Heart right ventricle (tissue), 16 donors: Measurements from ENCODE around the gene TBATA. TPM values are rescaled to one million over a fixed set of nuclear protein-coding genes. Genes with fewer than 3 reads are reported as not detected.

Experiments used
- ATAC-seq, 8 donors: fragments of 200-7000 bp; cut with Tn5 transposase; one replicate each; pipeline ENCODE4 v1.9.1; 2020; ENCODE audit warnings: mild to moderate bottlenecking in 8 of 8, moderate library complexity in 8 of 8, moderate number of reproducible peaks in 1 of 8
- DNase-seq, 2 donors: peaks; one replicate each; pipeline ENCODE4 v3.0.0-alpha.2; 2020
- H3K27ac ChIP-seq, 10 donors: fragments of 200-600 bp; sonication (generic) in 2 of 10; one replicate each; pipeline versions ENCODE4 v1.5.0 to v1.8.0; 2020 to 2022; ENCODE audit warnings: mild to moderate bottlenecking in 3 of 10
- H3K27me3 ChIP-seq, 7 donors: fragments of 200-600 bp; one replicate each; pipeline ENCODE4 v1.8.0; 2021 to 2022; ENCODE audit warnings: mild to moderate bottlenecking in 2 of 7
- H3K36me3 ChIP-seq, 9 donors: fragments of 200-600 bp; sonication (generic) in 1 of 9; one replicate each; pipeline versions ENCODE4 v1.5.0 to v1.8.0; 2020 to 2022; ENCODE audit warnings: mild to moderate bottlenecking in 2 of 9
- H3K4me1 ChIP-seq, 9 donors: fragments of 200-600 bp; sonication (generic) in 1 of 9; one replicate each; pipeline versions ENCODE4 v1.5.0 to v1.8.0; 2020 to 2022; ENCODE audit warnings: mild to moderate bottlenecking in 4 of 9
- H3K4me3 ChIP-seq, 10 donors: fragments of 200-600 bp; sonication (generic) in 2 of 10; one replicate each; pipeline versions ENCODE4 v1.5.0 to v1.8.0; 2020 to 2022; ENCODE audit warnings: mild to moderate bottlenecking in 7 of 10, moderate library complexity in 2 of 10
- H3K9me3 ChIP-seq, 11 donors: fragments of 200-600 bp in 10 of 11; sonication (generic) in 2 of 11; one replicate each; pipeline versions ENCODE4 v1.5.0 to v1.8.0; 2013 to 2022; ENCODE audit warnings: mild to moderate bottlenecking in 2 of 11, control low read depth in 1 of 11, moderate library complexity in 1 of 11
- WGBS, 2 donors: extraction: QIAGEN DNeasy Blood & Tissue Kit; methylation state at CpG; one replicate each; pipeline ENCODE4 v1.1.7; 2013; ENCODE audit warnings: inconsistent platforms in 1 of 2; 5-methylcytosine and 5-hydroxymethylcytosine counted together
- intact Hi-C, 10 donors: fragments of 100-400 bp; cut with DNase I; formaldehyde crosslinking; loops; one replicate each; pipeline versions ENCODE4 v1.11.1 to v1.14.2; 2022
- polyA plus RNA-seq, 2 donors: library from polyadenylated mRNA; stranded (reverse); fragments of 200-250 nt; gene quantifications; one replicate each; pipeline ENCODE4 v1.2.3, GENCODE V29; 2013
- total RNA-seq, 10 donors: library from RNA; stranded (reverse); fragmentation: NEBNext Ultra II Directional in 3 of 10; extraction: Animal tissue kit (Norgen Biotek cat#: 25700) in 3 of 10; gene quantifications; one replicate each; pipeline versions ENCODE4 v1.2.1 to v1.2.4, GENCODE V29; 2021 to 2023
- TF ChIP-seq, protein P1 (sequence below), 9 donors: fragments of 200-600 bp; sonication (generic) in 2 of 9; IDR thresholded peaks; one replicate each; pipeline versions ENCODE4 v1.5.0 to v1.8.0; 2021 to 2022; ENCODE audit warnings: antibody characterized with exemption in 9 of 9, mild to moderate bottlenecking in 5 of 9, moderate library complexity in 1 of 9
- donor health status: Arrhythmogenic right ventricular cardiomyopathy.
- donor health status: ischemic (EF 13 %, LVEDD 7.1; RV severe dilation, severe dysfunction).
- donor health status: healthy with polysubstance abuse.
- donor health status: DM: no; HTN: yes; CAD: no.
- donor health status: DM: no; HTN: no; CAD: no.
- donor health status: ischemic (EF 25% LVEDD 6.9; RV normal size, moderate dysfunction).
- donor health status: ischemic (EF 25% LVEDD 5.7; RV mildly dilated, moderate dysfunction).
- donor health status: healthy.
- donor health status: DM: yes; HTN: yes; CAD: no.
- donor health status: Ischemic cardiomyopathy.
- donor health status: ischemic (EF 35%, LVEDD 5.7; RV mildly dilated, moderate dysfunction).
- donor health status: nonischemic (EF 11% LVEDD 7.7; RV severe dilation, severe dysfunction).
- donor health status: DM: yes; HTN: yes; CAD: no.
- donor health status: PGD.
- donor health status: ischemic (EF 29% LVEDD 5.4; RV normal size, mild dysfunction).
- donor health status: nonischemic (EF 23%, LVEDD 6.1; RV moderate dilation, normal function).

The TBATA gene
- total and polyA plus RNA-seq, 12 donors, result not detected

DNA sequence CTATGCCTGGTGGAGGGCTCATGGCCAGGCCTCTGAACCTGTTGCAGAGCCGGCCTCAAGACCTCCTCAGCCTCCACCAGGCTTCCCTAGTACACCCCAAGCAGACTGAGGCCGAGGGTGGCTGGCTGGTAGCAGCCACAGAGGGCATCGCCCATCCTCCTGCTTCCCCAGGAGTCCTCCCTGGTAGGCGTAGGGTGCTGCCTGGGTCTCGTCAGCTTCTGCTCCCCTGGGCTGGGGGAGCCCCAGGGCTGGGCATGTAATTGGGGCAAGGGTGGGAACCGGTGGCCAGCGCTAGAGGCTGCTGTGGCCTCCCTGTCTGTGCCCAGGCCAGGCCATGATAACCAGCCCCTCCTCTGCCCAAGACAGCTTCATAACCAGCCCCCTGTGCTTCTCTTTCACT, 32.6 kb downstream of the TBATA start:
- Histone ChIP-seq H3K36me3 (no peaks in the 10 kb centered on the region), H3K4me1 (peaks cover 0 to 19% (median 9%) of the 10 kb centered on the region in 9 donors), H3K27me3 (no peaks in the 10 kb centered on the region), H3K27ac (no peak overlapping the region), H3K9me3 (no peaks in the 10 kb centered on the region), H3K4me3 (no peak overlapping the region)
- TF ChIP-seq, protein P1, sequence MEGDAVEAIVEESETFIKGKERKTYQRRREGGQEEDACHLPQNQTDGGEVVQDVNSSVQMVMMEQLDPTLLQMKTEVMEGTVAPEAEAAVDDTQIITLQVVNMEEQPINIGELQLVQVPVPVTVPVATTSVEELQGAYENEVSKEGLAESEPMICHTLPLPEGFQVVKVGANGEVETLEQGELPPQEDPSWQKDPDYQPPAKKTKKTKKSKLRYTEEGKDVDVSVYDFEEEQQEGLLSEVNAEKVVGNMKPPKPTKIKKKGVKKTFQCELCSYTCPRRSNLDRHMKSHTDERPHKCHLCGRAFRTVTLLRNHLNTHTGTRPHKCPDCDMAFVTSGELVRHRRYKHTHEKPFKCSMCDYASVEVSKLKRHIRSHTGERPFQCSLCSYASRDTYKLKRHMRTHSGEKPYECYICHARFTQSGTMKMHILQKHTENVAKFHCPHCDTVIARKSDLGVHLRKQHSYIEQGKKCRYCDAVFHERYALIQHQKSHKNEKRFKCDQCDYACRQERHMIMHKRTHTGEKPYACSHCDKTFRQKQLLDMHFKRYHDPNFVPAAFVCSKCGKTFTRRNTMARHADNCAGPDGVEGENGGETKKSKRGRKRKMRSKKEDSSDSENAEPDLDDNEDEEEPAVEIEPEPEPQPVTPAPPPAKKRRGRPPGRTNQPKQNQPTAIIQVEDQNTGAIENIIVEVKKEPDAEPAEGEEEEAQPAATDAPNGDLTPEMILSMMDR (IDR thresholded peaks at IDR 0.05), result no peak
- no peak for DNase-seq
- intact Hi-C loops, result loop anchor here in 3 of 10 donors (10.0 kb wide), 2 partner anchors 128 to 288 kb away; no protein-coding TSS in a partner anchor
- WGBS, 2 donors, result 93 to 98% methylated on average over 7 of the region's 7 CpGs
- ATAC-seq, result no peak

DNA sequence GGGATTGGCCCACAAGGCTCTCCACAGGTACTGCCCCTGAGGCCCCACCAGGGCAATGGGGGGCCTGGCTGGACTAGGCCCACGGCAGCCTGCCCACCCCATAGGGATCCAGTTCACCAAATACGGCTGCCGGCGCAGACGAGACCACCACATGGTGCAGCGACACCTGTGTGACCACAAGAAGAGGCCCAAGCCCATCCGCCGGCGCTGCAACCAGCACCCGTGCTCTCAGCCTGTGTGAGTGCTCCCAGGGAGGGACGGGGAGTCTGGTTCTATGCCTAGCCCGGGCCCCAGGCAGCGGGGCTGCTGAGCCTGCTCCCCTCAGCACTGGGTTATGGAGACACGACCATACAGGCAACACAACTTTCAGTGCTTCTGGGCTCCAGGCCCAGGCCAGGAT, 33.2 kb downstream of the TBATA start:
- no peak overlapping the region for H3K27ac ChIP-seq
- intact Hi-C loops, result loop anchor here in 3 of 10 donors (10.0 kb wide), 2 partner anchors 127 to 287 kb away; no protein-coding TSS in a partner anchor
- H3K9me3 ChIP-seq, result no peaks in the 10 kb centered on the region
- no peak for ATAC-seq
- no peak overlapping the region for H3K4me3 ChIP-seq
- DNase-seq, result no peak
- 91 to 92% methylated on average over 14 of the region's 14 CpGs for WGBS, 2 donors
- H3K36me3 ChIP-seq, result no peaks in the 10 kb centered on the region
- TF ChIP-seq, protein P1 (IDR thresholded peaks at IDR 0.05), result no peak
- peaks cover 0 to 19% (median 9%) of the 10 kb centered on the region in 9 donors for H3K4me1 ChIP-seq
- no peaks in the 10 kb centered on the region for H3K27me3 ChIP-seq

DNA sequence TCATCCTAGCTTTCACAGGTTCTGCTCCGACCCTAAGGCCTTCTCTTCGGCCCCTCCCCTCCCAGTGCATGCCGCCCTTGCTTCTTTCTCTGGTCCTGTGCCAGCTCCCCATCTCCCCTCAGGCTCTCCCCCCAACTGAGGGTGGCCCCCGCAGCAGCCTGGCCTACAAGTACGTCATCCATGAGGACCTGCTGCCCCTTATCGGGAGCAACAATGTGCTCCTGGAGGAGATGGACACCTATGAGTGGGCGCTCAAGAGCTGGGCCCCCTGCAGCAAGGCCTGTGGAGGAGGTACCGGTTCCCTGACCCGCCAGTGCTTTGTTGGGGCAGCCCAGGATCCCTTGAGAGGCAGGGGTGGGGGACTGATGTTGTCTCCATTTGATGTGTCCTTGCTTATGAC, 33.8 kb downstream of the TBATA start:
- no peak overlapping the region for H3K4me3 ChIP-seq
- 96% methylated on average over 9 of the region's 9 CpGs for WGBS, 2 donors
- no peaks in the 10 kb centered on the region for H3K27me3 ChIP-seq
- no peak overlapping the region for H3K27ac ChIP-seq
- H3K36me3 ChIP-seq, result no peaks in the 10 kb centered on the region
- ATAC-seq, result no peak
- intact Hi-C loops, result loop anchor here in 3 of 10 donors (10.0 kb wide), 2 partner anchors 127 to 287 kb away; no protein-coding TSS in a partner anchor
- DNase-seq, result no peak
- TF ChIP-seq, protein P1 (IDR thresholded peaks at IDR 0.05), result no peak
- H3K9me3 ChIP-seq, result no peaks in the 10 kb centered on the region
- peaks cover 0 to 20% (median 9%) of the 10 kb centered on the region in 9 donors for H3K4me1 ChIP-seq

DNA sequence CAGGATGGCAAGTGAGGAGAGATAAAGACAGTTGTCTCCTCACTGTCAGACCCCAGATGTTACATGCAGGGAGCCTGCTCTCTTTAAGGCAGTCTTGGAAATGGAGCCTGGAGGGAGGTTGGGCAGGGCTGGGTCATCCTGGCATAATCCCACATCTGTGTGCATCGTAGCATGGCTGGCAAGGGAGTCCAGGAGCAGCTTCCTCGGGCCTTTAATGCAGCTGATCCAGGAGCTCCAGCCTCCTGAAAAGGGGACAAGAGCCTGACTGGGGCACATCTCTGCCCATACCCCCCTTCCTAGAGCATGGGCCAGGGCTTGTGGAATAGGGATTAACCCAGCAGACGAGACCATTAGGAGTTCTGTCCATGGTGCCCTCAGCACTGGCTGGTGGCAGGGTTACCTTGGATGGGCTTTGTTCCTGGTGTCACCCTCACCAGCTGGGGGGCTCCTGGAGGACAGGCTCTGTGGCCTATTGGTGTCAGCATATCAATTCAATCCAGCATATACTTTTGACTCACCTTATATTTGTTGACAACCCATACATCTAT, 34.9 kb downstream of the TBATA start:
- no peak for DNase-seq
- intact Hi-C loops, result loop anchor here in 3 of 10 donors (10.0 kb wide), 2 partner anchors 125 to 285 kb away; no protein-coding TSS in a partner anchor
- no peaks in the 10 kb centered on the region for H3K36me3 ChIP-seq
- H3K9me3 ChIP-seq, result peaks cover 0 to 8% (median 0%) of the 10 kb centered on the region in 11 donors
- H3K27ac ChIP-seq, result no peak overlapping the region
- WGBS, 2 donors, result 79 to 82% methylated on average over 3 of the region's 3 CpGs
- TF ChIP-seq, protein P1 (IDR thresholded peaks at IDR 0.05), result no peak
- no peak for ATAC-seq
- H3K27me3 ChIP-seq, result no peaks in the 10 kb centered on the region
- no peak overlapping the region for H3K4me3 ChIP-seq
- peaks cover 0 to 20% (median 11%) of the 10 kb centered on the region in 9 donors for H3K4me1 ChIP-seq
